PC-9 (cell line): Measurements from ENCODE around the gene FOXO3. TPM values are rescaled to one million over a fixed set of nuclear protein-coding genes. Genes with fewer than 3 reads are reported as not detected.

ENCODE experiments used
- BruUV-seq: library from RNA; stranded (reverse); fragments of 400-500 nt; replicated peaks from 2 replicates; lab custom pipeline; 2021; lab: Mats Ljungman, UMichigan
- CTCF ChIA-PET: fragments of 300-600 bp; sonication (Branson Sonifier 250); formaldehyde crosslinking; loops from one replicate; lab custom pipeline; 2022; ENCODE audit warnings: antibody characterized with exemption; lab: Charles Lee
- POLR2A ChIA-PET: fragments of 300-600 bp; sonication (Branson Sonifier 250); formaldehyde crosslinking; loops from one replicate; lab custom pipeline; 2022; ENCODE audit warnings: antibody characterized with exemption; ENCODE audit not compliant: unreplicated experiment; lab: Charles Lee
- DNase-seq, 2 experiments: peaks; one replicate each; pipeline versions ENCODE4 v3.0.0 to v3.0.0-alpha.2; 2015 to 2022; ENCODE audit warnings: mixed read lengths in 1 of 2
- H2AFZ ChIP-seq: fragments of 200-600 bp; sonication (generic); 2 replicates; pipeline ENCODE4 v1.8.1; 2017; ENCODE audit warnings: antibody characterized with exemption
- H3F3A ChIP-seq: fragments of 200-600 bp; sonication (generic); 2 replicates; pipeline ENCODE4 v1.8.1; 2017; ENCODE audit warnings: antibody characterized with exemption, mild to moderate bottlenecking, low read depth; ENCODE audit not compliant: insufficient read depth
- H3K27ac ChIP-seq: fragments of 200-600 bp; sonication (generic); 2 replicates; pipeline ENCODE4 v1.6.1; 2016; ENCODE audit warnings: mixed run types
- H3K27me3 ChIP-seq: fragments of 200-600 bp; sonication (generic); 2 replicates; pipeline ENCODE4 v1.6.1; 2016; ENCODE audit warnings: low read depth, mixed run types; ENCODE audit not compliant: insufficient read depth
- H3K36me3 ChIP-seq: fragments of 200-600 bp; sonication (generic); 2 replicates; pipeline ENCODE4 v1.6.1; 2016; ENCODE audit warnings: low read depth, mixed run types
- H3K4me1 ChIP-seq: fragments of 200-600 bp; sonication (generic); replicated peaks from 2 replicates; pipeline ENCODE4 v1.6.1; 2016; ENCODE audit warnings: mixed run types; ENCODE audit not compliant: insufficient read depth
- H3K4me2 ChIP-seq: fragments of 200-600 bp; sonication (generic); 2 replicates; pipeline ENCODE4 v1.6.1; 2017; ENCODE audit warnings: mixed run types
- H3K4me3 ChIP-seq: fragments of 200-600 bp; sonication (generic); 2 replicates; pipeline ENCODE4 v1.6.1; 2016; ENCODE audit warnings: mixed run types
- H3K79me2 ChIP-seq: fragments of 200-600 bp; sonication (generic); 2 replicates; pipeline ENCODE4 v1.6.1; 2017; ENCODE audit warnings: low read depth, mixed run types
- H3K9me2 ChIP-seq: fragments of 200-600 bp; sonication (generic); 2 replicates; pipeline ENCODE4 v1.8.1; 2017; ENCODE audit warnings: mild to moderate bottlenecking; ENCODE audit not compliant: insufficient read depth
- H3K9me3 ChIP-seq: fragments of 200-600 bp; sonication (generic); 2 replicates; pipeline ENCODE4 v1.8.1; 2016; ENCODE audit warnings: low read depth; ENCODE audit not compliant: insufficient read depth
- H4K20me1 ChIP-seq: fragments of 200-600 bp; sonication (generic); 2 replicates; pipeline ENCODE4 v1.8.1; 2017; ENCODE audit not compliant: insufficient read depth
- EZH2 ChIP-seq: fragments of 200-600 bp; sonication (generic); IDR thresholded peaks from 2 replicates; pipeline ENCODE4 v1.8.0; 2017; ENCODE audit warnings: antibody characterized with exemption, low read depth
- intact Hi-C: fragments of 100-400 bp; cut with micrococcal nuclease; formaldehyde crosslinking; loops from one replicate; pipeline ENCODE4 v1.10.0; 2022; ENCODE audit not compliant: unreplicated experiment
- total RNA-seq: library from RNA; stranded (reverse); gene quantifications from 2 replicates; pipeline ENCODE4 v1.2.3, GENCODE V29; 2021
- TF ChIP-seq, protein P1 (sequence below): fragments of 200-600 bp; sonication (generic); conservative IDR thresholded peaks from 2 replicates; pipeline ENCODE4 v1.6.1; 2017; ENCODE audit warnings: mixed run types, antibody characterized with exemption, mild to moderate bottlenecking, moderate library complexity

Gene FOXO3
- total RNA-seq, 1 experiment from 2014 or later: 59.4 TPM

DNA sequence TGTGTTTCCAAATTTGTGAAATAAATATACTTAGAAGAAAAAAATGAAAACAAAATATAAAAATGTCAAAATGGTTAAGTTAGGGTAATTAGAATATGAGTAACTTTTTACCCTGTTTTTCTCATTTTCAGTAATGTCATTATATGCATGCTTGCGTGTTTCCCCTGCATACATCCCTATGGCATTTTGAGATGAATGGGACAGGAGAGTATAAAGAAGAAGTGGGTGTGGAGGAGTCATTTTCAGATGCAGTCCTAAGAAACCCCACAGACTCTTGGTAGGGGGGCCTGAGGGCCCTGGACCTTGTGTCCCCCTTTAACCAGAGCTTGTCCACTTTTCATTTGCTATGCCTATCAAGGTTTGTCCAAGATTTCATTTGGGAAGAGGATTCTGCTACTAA lies 77.2 kb downstream of the FOXO3 start:
- Histone ChIP-seq H2AFZ (no peak overlapping the region), H4K20me1 (peaks cover 95% of the 10 kb centered on the region), H3K4me3 (no peak overlapping the region), H3K4me2 (no peak overlapping the region), H3K4me1 (no peaks in the 10 kb centered on the region), H3K27ac (0 out of 2 replicates have a peak overlapping the region, but pooled peaks have one; percentile 12), H3K79me2 (peaks cover 98% of the 10 kb centered on the region), H3K9me3 (no peaks in the 10 kb centered on the region), H3K9me2 (no peaks in the 10 kb centered on the region), H3K27me3 (no peaks in the 10 kb centered on the region), H3F3A (peaks cover 45% of the 10 kb centered on the region), H3K36me3 (peaks cover 22% of the 10 kb centered on the region; the same call in 1 of the 2 replicates)
- intact Hi-C loops: no loop called here
- DNase-seq: no peak
- BruUV-seq: no TSS peak
- CTCF ChIA-PET: interaction anchor here (0.5 kb wide), 1 partner anchor 162 kb away, joined by 3 read pairs; no protein-coding TSS in a partner anchor
- TF ChIP-seq, protein P1, sequence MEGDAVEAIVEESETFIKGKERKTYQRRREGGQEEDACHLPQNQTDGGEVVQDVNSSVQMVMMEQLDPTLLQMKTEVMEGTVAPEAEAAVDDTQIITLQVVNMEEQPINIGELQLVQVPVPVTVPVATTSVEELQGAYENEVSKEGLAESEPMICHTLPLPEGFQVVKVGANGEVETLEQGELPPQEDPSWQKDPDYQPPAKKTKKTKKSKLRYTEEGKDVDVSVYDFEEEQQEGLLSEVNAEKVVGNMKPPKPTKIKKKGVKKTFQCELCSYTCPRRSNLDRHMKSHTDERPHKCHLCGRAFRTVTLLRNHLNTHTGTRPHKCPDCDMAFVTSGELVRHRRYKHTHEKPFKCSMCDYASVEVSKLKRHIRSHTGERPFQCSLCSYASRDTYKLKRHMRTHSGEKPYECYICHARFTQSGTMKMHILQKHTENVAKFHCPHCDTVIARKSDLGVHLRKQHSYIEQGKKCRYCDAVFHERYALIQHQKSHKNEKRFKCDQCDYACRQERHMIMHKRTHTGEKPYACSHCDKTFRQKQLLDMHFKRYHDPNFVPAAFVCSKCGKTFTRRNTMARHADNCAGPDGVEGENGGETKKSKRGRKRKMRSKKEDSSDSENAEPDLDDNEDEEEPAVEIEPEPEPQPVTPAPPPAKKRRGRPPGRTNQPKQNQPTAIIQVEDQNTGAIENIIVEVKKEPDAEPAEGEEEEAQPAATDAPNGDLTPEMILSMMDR: no peak
- TF ChIP-seq EZH2: no peak
- POLR2A ChIA-PET: no interaction called here

DNA sequence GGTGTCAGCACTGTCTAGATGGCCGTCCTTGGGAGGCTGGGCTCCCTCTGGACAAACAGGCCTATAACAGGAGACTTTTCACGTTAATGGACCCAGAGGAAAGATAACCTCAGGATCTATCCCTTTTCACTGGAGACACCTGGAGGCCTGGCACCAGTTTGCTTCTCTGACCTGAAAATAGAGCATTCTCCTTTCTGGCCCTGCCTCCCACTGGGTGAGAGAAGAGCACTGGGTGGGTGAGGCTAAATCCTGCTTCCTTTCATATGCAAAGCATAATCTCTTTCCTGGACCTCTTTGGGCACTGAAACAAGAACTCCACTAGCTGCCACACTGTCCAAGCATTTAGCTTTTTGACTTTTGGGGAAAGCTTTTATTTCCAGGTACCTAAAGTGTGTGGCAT lies 78.3 kb downstream of the FOXO3 start:
- intact Hi-C loops: no loop called here
- Histone ChIP-seq H3K79me2 (peaks cover 98% of the 10 kb centered on the region), H3K9me2 (no peaks in the 10 kb centered on the region), H3K4me1 (0 out of 2 replicates have a peak, but pooled peaks cover 6% of the 10 kb centered on the region), H2AFZ (no peak overlapping the region), H3K36me3 (peaks cover 24% of the 10 kb centered on the region; the same call in 1 of the 2 replicates), H3K27me3 (no peaks in the 10 kb centered on the region), H4K20me1 (peaks cover 95% of the 10 kb centered on the region), H3K4me2 (no peak overlapping the region), H3K27ac (no peak overlapping the region), H3K9me3 (no peaks in the 10 kb centered on the region), H3F3A (peaks cover 40% of the 10 kb centered on the region), H3K4me3 (no peak overlapping the region)
- ChIA-PET POLR2A (no interaction called here), CTCF (no interaction called here)
- BruUV-seq: no TSS peak
- no peak for TF ChIP-seq EZH2
- TF ChIP-seq, protein P1: no peak
- no peak for DNase-seq

DNA sequence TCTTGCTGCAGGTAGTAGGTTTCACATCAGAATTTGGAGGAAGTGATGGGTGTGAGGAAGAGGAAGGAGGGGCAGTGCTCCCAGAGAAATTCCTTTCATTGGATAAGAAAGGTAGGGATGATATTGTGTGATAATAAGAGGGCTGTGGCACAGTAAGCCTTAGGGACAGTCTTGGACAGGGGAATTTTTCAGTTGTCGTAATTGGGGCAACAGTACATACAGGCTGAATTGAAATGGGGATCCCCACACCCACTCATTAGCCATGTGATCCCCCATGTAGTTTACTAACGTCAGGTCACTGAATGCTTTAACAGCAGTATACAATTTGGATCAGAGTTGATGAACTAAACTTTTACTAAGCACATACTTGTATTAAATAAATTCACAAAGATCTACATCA lies 79.4 kb downstream of the FOXO3 start:
- intact Hi-C loops: no loop called here
- Histone ChIP-seq H3K9me3 (no peaks in the 10 kb centered on the region), H3K4me3 (no peak overlapping the region), H3K27me3 (no peaks in the 10 kb centered on the region), H3K36me3 (peaks cover 24% of the 10 kb centered on the region; the same call in 1 of the 2 replicates), H3F3A (peaks cover 40% of the 10 kb centered on the region), H3K4me1 (0 out of 2 replicates have a peak, but pooled peaks cover 6% of the 10 kb centered on the region), H3K9me2 (no peaks in the 10 kb centered on the region), H4K20me1 (peaks cover 93% of the 10 kb centered on the region), H3K27ac (no peak overlapping the region), H2AFZ (no peak overlapping the region), H3K79me2 (peaks cover 100% of the 10 kb centered on the region), H3K4me2 (no peak overlapping the region)
- CTCF ChIA-PET: no interaction called here
- DNase-seq: no peak
- POLR2A ChIA-PET: interaction anchor here (0.5 kb wide), 1 partner anchor 64 kb away, joined by 3 read pairs; no protein-coding TSS in a partner anchor
- TF ChIP-seq, protein P1: no peak
- no peak for TF ChIP-seq EZH2
- no TSS peak for BruUV-seq
